Neutrophil (primary cell): ENCODE measurements around the gene HNRNPL.
"Not testable (repeated sequence)": the region's sequence is repeated elsewhere in the genome, so short reads cannot be mapped to it uniquely, and the experiment has no call there.

ENCODE experiments used
- H3K27ac ChIP-seq: fragments of 200-600 bp; sonication (generic); 2 replicates; pipeline ENCODE4 v1.5.1; 2016; ENCODE audit warnings: mild to moderate bottlenecking, moderate library complexity
- H3K27me3 ChIP-seq: fragments of 200-600 bp; sonication (generic); 2 replicates; pipeline ENCODE4 v1.6.0; 2016; ENCODE audit warnings: mild to moderate bottlenecking
- H3K36me3 ChIP-seq: fragments of 200-600 bp; sonication (generic); 2 replicates; pipeline ENCODE4 v1.5.1; 2017
- H3K4me1 ChIP-seq, 2 experiments: fragments of 200-600 bp in 1 of 2; sonication (generic) in 1 of 2; 1 replicate in 1 of 2; 2 replicates in 1 of 2; pipeline versions ENCODE4 v1.5.1 to v1.6.1; 2013 to 2016; ENCODE audit warnings: low read depth in 1 of 2, low read length in 1 of 2, mild to moderate bottlenecking in 1 of 2, moderate library complexity in 1 of 2; ENCODE audit not compliant: control insufficient read depth in 1 of 2, insufficient read depth in 1 of 2
- H3K4me3 ChIP-seq, 2 experiments: fragments of 200-600 bp in 1 of 2; sonication (generic) in 1 of 2; 1 replicate in 1 of 2; 2 replicates in 1 of 2; pipeline ENCODE4 v1.5.1; 2013 to 2016; ENCODE audit warnings: low read depth in 1 of 2, low read length in 1 of 2, mild to moderate bottlenecking in 1 of 2, moderate library complexity in 1 of 2
- H3K9me3 ChIP-seq: fragments of 200-600 bp; sonication (generic); 2 replicates; pipeline ENCODE4 v1.5.1; 2016
- TF ChIP-seq, protein P1 (sequence below): fragments of 200-600 bp; sonication (generic); IDR thresholded peaks from 2 replicates; pipeline ENCODE4 v1.5.1; 2016; ENCODE audit warnings: antibody characterized with exemption

The HNRNPL gene

DNA sequence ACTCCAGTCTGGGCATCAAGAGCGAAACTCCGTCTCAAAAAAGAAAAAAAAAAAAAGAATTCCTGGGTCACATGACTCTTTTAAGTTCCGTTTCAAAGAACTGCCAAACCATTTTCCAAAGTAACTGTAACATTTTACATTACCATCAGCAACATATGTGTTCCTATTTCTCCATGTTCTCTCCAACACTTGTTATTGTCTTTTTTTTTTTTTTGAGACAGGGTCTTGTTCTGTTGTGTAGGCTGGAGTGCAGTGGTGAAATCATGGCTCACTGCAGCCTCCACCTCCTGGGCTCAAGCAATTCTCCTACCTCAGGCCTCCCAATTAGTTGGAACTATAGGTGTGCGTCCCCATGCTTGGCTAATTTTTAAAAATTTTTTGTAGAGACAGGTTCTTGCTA lies 54.2 kb downstream of the HNRNPL start:
- Histone ChIP-seq H3K9me3 (no peaks in the 10 kb centered on the region), H3K27me3 (peaks cover 23% of the 10 kb centered on the region), H3K4me1 (peaks cover 6% of the 10 kb centered on the region in 2 experiments), H3K36me3 (no peaks in the 10 kb centered on the region), H3K4me3 (no peak overlapping the region), H3K27ac (no peak overlapping the region)
- TF ChIP-seq, protein P1, sequence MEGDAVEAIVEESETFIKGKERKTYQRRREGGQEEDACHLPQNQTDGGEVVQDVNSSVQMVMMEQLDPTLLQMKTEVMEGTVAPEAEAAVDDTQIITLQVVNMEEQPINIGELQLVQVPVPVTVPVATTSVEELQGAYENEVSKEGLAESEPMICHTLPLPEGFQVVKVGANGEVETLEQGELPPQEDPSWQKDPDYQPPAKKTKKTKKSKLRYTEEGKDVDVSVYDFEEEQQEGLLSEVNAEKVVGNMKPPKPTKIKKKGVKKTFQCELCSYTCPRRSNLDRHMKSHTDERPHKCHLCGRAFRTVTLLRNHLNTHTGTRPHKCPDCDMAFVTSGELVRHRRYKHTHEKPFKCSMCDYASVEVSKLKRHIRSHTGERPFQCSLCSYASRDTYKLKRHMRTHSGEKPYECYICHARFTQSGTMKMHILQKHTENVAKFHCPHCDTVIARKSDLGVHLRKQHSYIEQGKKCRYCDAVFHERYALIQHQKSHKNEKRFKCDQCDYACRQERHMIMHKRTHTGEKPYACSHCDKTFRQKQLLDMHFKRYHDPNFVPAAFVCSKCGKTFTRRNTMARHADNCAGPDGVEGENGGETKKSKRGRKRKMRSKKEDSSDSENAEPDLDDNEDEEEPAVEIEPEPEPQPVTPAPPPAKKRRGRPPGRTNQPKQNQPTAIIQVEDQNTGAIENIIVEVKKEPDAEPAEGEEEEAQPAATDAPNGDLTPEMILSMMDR, result no peak

DNA sequence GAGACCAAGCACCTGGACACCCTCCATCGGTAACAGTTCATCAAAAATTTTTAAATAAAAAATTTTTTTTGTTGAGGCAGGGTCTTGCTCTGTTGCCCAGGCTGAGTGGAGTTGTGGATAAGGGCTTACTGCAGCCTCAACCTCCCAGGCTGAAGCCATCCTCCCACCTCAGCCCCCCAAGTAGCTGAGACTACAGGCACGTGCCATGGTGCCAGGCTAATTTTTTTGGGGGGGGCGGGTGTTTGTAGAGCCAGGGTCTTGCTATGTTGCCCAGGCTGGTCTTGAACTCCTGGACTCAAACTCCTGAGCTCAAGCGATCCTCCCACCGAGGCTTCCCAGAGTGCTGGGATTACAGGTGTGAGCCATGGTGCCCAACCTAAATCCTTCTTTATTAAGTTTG lies 56.1 kb downstream of the HNRNPL start:
- no peaks in the 10 kb centered on the region for H3K9me3 ChIP-seq
- H3K4me3 ChIP-seq, result no peak overlapping the region
- H3K4me1 ChIP-seq, result peaks cover 6% of the 10 kb centered on the region in 2 experiments
- TF ChIP-seq, protein P1, result no peak
- H3K27ac ChIP-seq, result no peak overlapping the region
- no peaks in the 10 kb centered on the region for H3K36me3 ChIP-seq
- peaks cover 23% of the 10 kb centered on the region for H3K27me3 ChIP-seq

DNA sequence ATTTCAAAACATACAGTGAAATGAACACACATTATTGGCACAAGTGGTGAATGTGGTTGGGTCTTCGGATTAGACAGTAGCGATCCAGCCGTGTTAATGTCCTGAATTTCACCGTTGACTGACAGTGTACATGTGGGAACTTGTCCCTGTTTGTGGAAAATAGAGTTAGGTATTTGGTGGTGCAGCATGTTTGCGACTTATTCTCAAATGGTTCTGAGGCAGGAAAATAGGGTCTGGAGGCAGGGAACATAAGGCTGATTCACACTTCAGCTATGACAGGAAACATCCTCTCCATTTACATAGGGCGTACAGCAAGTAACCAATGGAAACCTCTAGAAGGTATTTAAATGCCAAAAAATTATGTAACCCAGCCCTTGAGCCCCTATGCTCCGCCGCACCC lies 56.6 kb downstream of the HNRNPL start:
- TF ChIP-seq, protein P1, result no peak
- Histone ChIP-seq H3K9me3 (no peaks in the 10 kb centered on the region), H3K36me3 (no peaks in the 10 kb centered on the region), H3K27ac (no peak overlapping the region), H3K4me3 (no peak overlapping the region), H3K4me1 (peaks cover 6% of the 10 kb centered on the region in 2 experiments), H3K27me3 (peaks cover 23% of the 10 kb centered on the region)

DNA sequence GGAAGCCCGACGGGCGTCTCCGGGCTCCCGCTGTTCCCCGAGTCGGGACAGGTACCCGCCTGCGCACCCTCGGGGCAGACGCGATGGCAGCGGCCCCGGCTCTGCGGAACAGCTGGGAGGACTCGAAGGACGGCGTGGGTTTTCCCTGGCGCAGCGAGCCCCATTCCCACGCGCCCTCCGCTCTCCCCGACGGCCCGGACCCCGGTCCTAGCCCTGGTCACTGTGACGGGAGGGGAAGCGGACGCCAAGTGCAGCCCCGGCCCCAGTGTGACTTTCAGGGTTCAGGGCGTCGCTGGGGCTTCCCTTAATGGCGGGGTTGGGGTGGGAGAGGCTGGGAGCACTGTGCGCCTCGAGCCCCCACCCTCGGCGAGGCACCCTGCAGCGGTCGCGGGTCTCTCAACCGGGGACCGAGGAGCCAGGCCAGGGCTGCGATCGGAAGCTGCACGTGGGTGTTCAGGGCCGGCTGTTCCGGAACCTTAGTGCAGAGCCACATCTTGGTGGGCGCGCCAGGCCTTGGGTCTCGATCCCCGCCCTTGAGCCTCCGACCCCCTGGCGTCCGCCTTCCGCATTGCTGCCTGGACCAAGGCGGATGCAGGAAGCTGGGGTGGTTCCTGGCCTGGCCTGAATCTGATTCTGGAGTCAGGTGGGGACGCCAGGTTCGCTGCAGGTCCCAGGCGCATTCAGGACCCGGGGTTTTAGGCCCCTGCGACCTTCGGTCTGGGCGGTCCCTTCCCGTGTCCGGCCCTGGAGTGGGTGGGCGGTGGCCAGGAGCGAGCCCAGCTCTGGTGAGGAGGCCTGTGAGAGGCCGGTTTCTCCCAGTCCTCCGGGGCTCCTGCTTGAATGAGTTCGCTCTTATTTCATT lies 57.3 kb downstream of the HNRNPL start:
- H3K27me3 ChIP-seq, result peaks cover 23% of the 10 kb centered on the region
- H3K4me1 ChIP-seq, result peaks cover 6% of the 10 kb centered on the region in 2 experiments
- TF ChIP-seq, protein P1, result no peak
- peak overlapping the region; percentile 20 to 35 for H3K4me3 ChIP-seq
- H3K36me3 ChIP-seq, result no peaks in the 10 kb centered on the region
- no peaks in the 10 kb centered on the region for H3K9me3 ChIP-seq
- H3K27ac ChIP-seq, result no peak overlapping the region

DNA sequence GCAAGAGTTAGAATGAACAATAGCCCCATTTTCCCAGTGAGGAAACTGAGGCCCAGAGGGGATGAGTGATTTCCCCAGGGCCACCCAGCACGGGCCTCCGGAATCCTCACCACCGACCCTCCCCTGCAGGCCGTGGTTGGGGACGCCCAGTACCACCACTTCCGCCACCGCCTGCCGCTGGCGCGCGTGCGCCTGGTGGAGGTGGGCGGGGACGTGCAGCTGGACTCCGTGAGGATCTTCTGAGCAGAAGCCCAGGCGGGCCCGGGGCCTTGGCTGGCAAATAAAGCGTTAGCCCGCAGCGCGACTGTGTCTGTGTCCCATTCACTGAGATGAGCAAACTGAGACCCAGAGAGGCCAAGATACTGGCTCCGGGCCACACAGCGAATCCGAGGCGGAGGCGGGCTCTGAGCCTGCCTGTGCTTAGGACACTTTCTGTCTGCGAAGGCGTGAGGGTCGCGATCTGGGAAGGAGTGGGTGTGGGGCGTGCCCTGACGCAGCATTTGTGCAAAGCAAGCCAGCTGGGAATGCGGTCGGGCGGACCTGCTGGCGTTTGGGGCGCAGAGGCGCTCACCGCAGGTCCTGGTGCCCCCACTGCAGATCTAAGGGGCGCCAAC lies 58.2 kb downstream of the HNRNPL start:
- Histone ChIP-seq H3K27me3 (peaks cover 23% of the 10 kb centered on the region), H3K4me3 (peak overlapping the region in 1 of 2 experiments; percentile 23)
- not testable (repeated sequence) for H3K4me1 ChIP-seq, H3K9me3 ChIP-seq, H3K27ac ChIP-seq, H3K36me3 ChIP-seq

DNA sequence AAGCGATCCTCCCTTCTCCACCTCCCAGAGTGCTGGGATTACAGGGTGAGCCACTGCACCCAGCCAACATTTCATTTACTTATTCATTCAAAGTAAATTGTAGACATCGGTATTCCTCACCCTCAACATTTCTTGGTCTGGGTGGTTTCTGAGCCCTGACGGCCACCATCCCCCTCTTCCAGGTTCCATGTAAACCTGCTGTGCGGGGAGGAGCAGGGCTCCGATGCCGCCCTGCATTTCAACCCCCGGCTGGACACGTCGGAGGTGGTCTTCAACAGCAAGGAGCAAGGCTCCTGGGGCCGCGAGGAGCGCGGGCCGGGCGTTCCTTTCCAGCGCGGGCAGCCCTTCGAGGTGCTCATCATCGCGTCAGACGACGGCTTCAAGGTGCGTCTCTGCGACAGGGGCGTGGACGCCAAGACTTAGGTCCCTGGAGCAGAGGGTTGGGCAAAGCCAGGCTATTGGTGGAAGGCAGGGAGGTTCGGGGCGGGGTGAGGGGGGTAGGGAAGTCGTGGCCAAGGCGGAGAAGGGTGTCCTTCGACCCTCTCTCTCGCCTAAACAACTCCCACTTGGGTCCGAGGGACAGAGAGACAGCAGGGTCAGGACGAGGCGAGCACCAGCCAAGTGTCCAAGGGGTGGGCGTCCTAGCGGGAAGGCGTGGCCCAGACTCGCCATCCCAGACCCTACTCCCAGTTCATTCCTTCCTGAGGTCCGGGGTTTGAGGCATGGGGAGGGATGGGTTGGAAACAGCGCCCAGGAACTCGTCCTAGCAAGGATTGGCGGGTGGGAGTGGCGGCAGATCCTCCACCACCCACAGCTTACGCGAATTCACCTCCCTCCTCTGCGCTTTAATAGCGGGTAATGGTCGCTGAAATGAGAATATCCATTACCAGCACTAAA lies 59.0 kb downstream of the HNRNPL start:
- Histone ChIP-seq H3K4me3 (peak overlapping the region in 1 of 2 experiments; percentile 23), H3K27me3 (peaks cover 23% of the 10 kb centered on the region)
- not testable (repeated sequence) for H3K36me3 ChIP-seq, H3K4me1 ChIP-seq, H3K27ac ChIP-seq, H3K9me3 ChIP-seq
